SK-N-SH (cell line): ENCODE results near the gene BORA. TPM values are rescaled to one million over a fixed set of nuclear protein-coding genes. Genes with fewer than 3 reads are reported as not detected.

ENCODE experiments used
- CTCF ChIA-PET: fragments of 300-600, 350-600 bp; formaldehyde crosslinking; extraction: SDS; loops from one replicate; lab custom pipeline; 2021; lab: Yijun Ruan, JAX
- POLR2A ChIA-PET: fragments of 350-600 bp; sonication (Branson Sonifier 250); formaldehyde crosslinking; extraction: SDS; loops from one replicate; lab custom pipeline; 2020; ENCODE audit warnings: antibody characterized with exemption, inconsistent platforms; lab: Yijun Ruan, JAX
- DNase-seq: peaks from one replicate; pipeline ENCODE4 v3.0.0; 2012
- H2AFZ ChIP-seq: fragments of 200-600 bp; sonication (generic); 2 replicates; pipeline ENCODE4 v1.8.1; 2016; ENCODE audit warnings: antibody characterized with exemption, mild to moderate bottlenecking, low read depth
- H3F3A ChIP-seq: fragments of 200-600 bp; sonication (generic); replicated peaks from 2 replicates; pipeline ENCODE3; 2016; ENCODE audit warnings: antibody characterized with exemption, mild to moderate bottlenecking; ENCODE audit not compliant: insufficient read depth
- H3K27ac ChIP-seq, 2 experiments: fragments of 200-500 bp in 1 of 2; fragments of 200-600 bp in 1 of 2; sonication (Bioruptor generic) in 1 of 2; sonication (generic), shearing (Covaris generic) in 1 of 2; 2 replicates each; pipeline versions ENCODE4 v1.5.1 to v1.6.1; 2014 to 2016; ENCODE audit warnings: low read depth in 2 of 2, inconsistent platforms in 1 of 2, low read length in 1 of 2, mild to moderate bottlenecking in 1 of 2, mixed read lengths in 1 of 2
- H3K27me3 ChIP-seq: fragments of 200-600 bp; sonication (generic), shearing (Covaris generic); 2 replicates; pipeline ENCODE4 v1.6.1; 2016; ENCODE audit warnings: mixed run types; ENCODE audit not compliant: insufficient read depth
- H3K36me3 ChIP-seq, 2 experiments: fragments of 200-500 bp in 1 of 2; fragments of 200-600 bp in 1 of 2; sonication (Bioruptor generic) in 1 of 2; sonication (generic) in 1 of 2; replicated peaks in 1 of 2; 2 replicates each; pipeline versions ENCODE3 to v1.5.1; 2014 to 2016; ENCODE audit warnings: low read length in 1 of 2, mild to moderate bottlenecking in 1 of 2; ENCODE audit not compliant: insufficient read depth in 2 of 2, control insufficient read depth in 1 of 2
- H3K4me1 ChIP-seq, 2 experiments: fragments of 200-500 bp in 1 of 2; fragments of 200-600 bp in 1 of 2; sonication (Bioruptor generic) in 1 of 2; sonication (generic), shearing (Covaris generic) in 1 of 2; 2 replicates each; pipeline versions ENCODE4 v1.5.1 to v1.6.1; 2014 to 2016; ENCODE audit warnings: low read depth in 1 of 2, low read length in 1 of 2, mixed run types in 1 of 2; ENCODE audit not compliant: insufficient read depth in 2 of 2, control insufficient read depth in 1 of 2
- H3K4me2 ChIP-seq: fragments of 200-600 bp; sonication (generic), shearing (Covaris generic); 2 replicates; pipeline ENCODE4 v1.6.1; 2017; ENCODE audit warnings: mixed run types
- H3K4me3 ChIP-seq, 2 experiments: fragments of 200-500 bp in 1 of 2; fragments of 200-600 bp in 1 of 2; sonication (Bioruptor generic) in 1 of 2; sonication (generic), shearing (Covaris generic) in 1 of 2; 2 replicates each; pipeline versions ENCODE4 v1.5.1 to v1.8.1; 2014 to 2016; ENCODE audit warnings: low read depth in 2 of 2, inconsistent platforms in 1 of 2, low read length in 1 of 2, mild to moderate bottlenecking in 1 of 2, mixed read lengths in 1 of 2, moderate library complexity in 1 of 2
- H3K79me2 ChIP-seq: fragments of 200-600 bp; sonication (generic); 2 replicates; pipeline ENCODE4 v1.8.1; 2017; ENCODE audit warnings: mild to moderate bottlenecking; ENCODE audit not compliant: insufficient read depth
- H3K9ac ChIP-seq: fragments of 200-600 bp; sonication (generic); 2 replicates; pipeline ENCODE4 v1.6.1; 2017; ENCODE audit warnings: mixed run types
- H3K9me2 ChIP-seq: fragments of 200-600 bp; sonication (generic); 2 replicates; pipeline ENCODE4 v1.6.1; 2017; ENCODE audit warnings: mixed run types
- H3K9me3 ChIP-seq: fragments of 200-600 bp; sonication (generic); 2 replicates; pipeline ENCODE4 v1.6.1; 2017; ENCODE audit warnings: mixed run types, mild to moderate bottlenecking, moderate library complexity
- H4K20me1 ChIP-seq: fragments of 200-600 bp; sonication (generic); 2 replicates; pipeline ENCODE4 v1.6.1; 2017; ENCODE audit warnings: mild to moderate bottlenecking, mixed run types; ENCODE audit not compliant: insufficient read depth
- EP300 ChIP-seq, 2 experiments: IDR thresholded peaks; 2 replicates each; pipeline versions ENCODE4 v1.4.0 to v1.6.1; 2012; ENCODE audit warnings: borderline replicate concordance in 1 of 2, low read depth in 1 of 2, low read length in 1 of 2
- FOSL2 ChIP-seq: IDR thresholded peaks from 2 replicates; pipeline ENCODE4 v1.4.0; 2012; ENCODE audit warnings: low read depth, mild to moderate bottlenecking, moderate library complexity, borderline replicate concordance
- GABPA ChIP-seq: IDR thresholded peaks from 2 replicates; pipeline ENCODE4 v1.4.0; 2012; ENCODE audit warnings: low read depth, mild to moderate bottlenecking
- NFIC ChIP-seq: IDR thresholded peaks from 2 replicates; pipeline ENCODE4 v1.4.0; 2012; ENCODE audit warnings: borderline replicate concordance
- PBX3 ChIP-seq: IDR thresholded peaks from 2 replicates; pipeline ENCODE4; 2012
- RCOR1 ChIP-seq: fragments of 150-350 bp; IDR thresholded peaks from 2 replicates; pipeline ENCODE4 v1.6.1; 2017; ENCODE audit warnings: antibody characterized with exemption, low read length
- REST ChIP-seq: IDR thresholded peaks from 2 replicates; pipeline ENCODE4 v1.6.1; 2012; ENCODE audit warnings: mild to moderate bottlenecking, low read depth, low read length, moderate library complexity
- SMC3 ChIP-seq: IDR thresholded peaks from 2 replicates; pipeline ENCODE4 v1.6.1; 2012; ENCODE audit warnings: low read depth, low read length, improper control_type of control experiment
- TAF1 ChIP-seq: IDR thresholded peaks from 2 replicates; pipeline ENCODE4 v1.6.1; 2012; ENCODE audit warnings: low read depth, mild to moderate bottlenecking, low read length, moderate library complexity, borderline replicate concordance
- polyA plus RNA-seq, 3 experiments: library from polyadenylated mRNA; depleted of rRNA; stranded (reverse); fragments of >200 nt; gene quantifications; 2 replicates each; pipeline ENCODE4 v1.2.3, GENCODE V29; 2012
- TF ChIP-seq, protein P1 (sequence below): IDR thresholded peaks from 2 replicates; pipeline ENCODE4 v1.4.0; 2012; ENCODE audit warnings: low read depth
- TF ChIP-seq, protein P2 (sequence below): fragments of 150-350 bp; IDR thresholded peaks from 2 replicates; pipeline ENCODE4 v1.6.1; 2016; ENCODE audit warnings: mild to moderate bottlenecking, low read depth, low read length

BORA gene
- polyA plus RNA-seq, 1 of the 3 experiments (the other 2 are of a cell fraction) = 1.4 TPM

DNA sequence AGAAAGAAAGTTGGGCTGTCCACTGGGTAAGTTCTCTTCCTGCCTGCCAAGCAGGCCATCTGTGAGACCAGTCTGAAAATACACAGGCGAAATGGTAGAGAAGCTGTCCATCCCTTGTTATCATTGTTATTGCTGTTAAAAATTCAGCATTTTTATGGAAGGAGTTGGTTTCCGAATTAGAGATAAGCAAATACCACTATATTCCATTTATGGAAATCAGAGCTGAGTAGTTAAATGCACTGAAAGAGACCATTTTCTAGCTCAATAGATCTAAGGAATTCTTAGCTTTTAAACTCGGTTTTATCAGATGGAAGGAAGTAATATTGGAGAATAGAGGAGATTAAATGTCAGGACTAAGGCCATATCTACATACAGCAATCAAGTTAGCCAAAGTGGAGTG is 41.0 kb upstream of the BORA start (continued):
- TF ChIP-seq SMC3 = no peak

GRCh38 chr13:72689181-72689696 is 38.5 kb upstream of the BORA start:
- no peaks in the 10 kb centered on the region for H3K79me2 ChIP-seq
- CTCF ChIA-PET = no interaction called here

More at GRCh38 chr13:72689181-72689696, 38.5 kb upstream of the BORA start:
- Histone ChIP-seq H3K9ac (no peak overlapping the region), H3K9me2 (no peaks in the 10 kb centered on the region), H3K36me3 (no peaks in the 10 kb centered on the region), H3K27me3 (no peaks in the 10 kb centered on the region), H3F3A (no peaks in the 10 kb centered on the region), H2AFZ (no peak overlapping the region), H4K20me1 (no peaks in the 10 kb centered on the region), H3K4me3 (no peak overlapping the region), H3K4me2 (no peak overlapping the region), H3K4me1 (no peaks in the 10 kb centered on the region)
- DNase-seq = no peak
- POLR2A ChIA-PET = no interaction called here
- TF ChIP-seq EP300 (IDR thresholded peaks at IDR 0.05; ENCODE audit: borderline replicate concordance in 1 of 2, low read depth in 1 of 2, low read length in 1 of 2) (no peak), TAF1 (no peak), FOSL2 (no peak), REST (no peak), GABPA (no peak), RCOR1 (no peak), PBX3 (no peak), NFIC (no peak)
- TF ChIP-seq, protein P1, sequence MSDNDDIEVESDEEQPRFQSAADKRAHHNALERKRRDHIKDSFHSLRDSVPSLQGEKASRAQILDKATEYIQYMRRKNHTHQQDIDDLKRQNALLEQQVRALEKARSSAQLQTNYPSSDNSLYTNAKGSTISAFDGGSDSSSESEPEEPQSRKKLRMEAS = no peak
- TF ChIP-seq, protein P2, sequence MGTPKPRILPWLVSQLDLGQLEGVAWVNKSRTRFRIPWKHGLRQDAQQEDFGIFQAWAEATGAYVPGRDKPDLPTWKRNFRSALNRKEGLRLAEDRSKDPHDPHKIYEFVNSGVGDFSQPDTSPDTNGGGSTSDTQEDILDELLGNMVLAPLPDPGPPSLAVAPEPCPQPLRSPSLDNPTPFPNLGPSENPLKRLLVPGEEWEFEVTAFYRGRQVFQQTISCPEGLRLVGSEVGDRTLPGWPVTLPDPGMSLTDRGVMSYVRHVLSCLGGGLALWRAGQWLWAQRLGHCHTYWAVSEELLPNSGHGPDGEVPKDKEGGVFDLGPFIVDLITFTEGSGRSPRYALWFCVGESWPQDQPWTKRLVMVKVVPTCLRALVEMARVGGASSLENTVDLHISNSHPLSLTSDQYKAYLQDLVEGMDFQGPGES = no peak
- TF ChIP-seq, all 33 proteins: peak for 0
- H3K9me3 ChIP-seq = no peaks in the 10 kb centered on the region
- H3K27ac ChIP-seq = no peak overlapping the region
